NCI-H2171 (cell line): ENCODE data around the gene MC2R.

Source experiments
- DNase-seq: peaks from one replicate; lab custom pipeline; 2025; lab: John Stamatoyannopoulos, UW

Gene MC2R

DNA sequence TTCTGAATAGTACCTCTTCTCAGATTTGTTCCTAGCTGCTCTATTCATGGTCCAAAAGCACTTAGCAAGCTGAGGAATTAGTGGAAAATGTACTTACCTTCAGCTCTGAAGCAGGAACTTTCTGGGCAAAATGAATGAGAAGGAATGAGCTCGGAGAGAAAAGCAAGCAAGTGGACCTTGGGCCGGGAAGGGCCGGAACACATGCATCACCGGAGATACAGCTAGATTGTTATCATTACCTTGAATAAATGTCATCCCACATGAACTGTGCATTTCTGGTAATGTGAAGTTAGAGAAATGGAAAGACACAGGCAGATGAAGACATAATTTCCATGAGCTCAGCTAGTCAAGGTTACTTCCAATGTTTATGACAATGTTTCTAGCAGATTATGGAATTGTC, at the start of gene MC2R:
TSS of gene MC2R (minus strand) at position 146 of the 400 bp plus-strand sequence. CDS start 30,018 bp downstream, outside the sequence.
- no peak for DNase-seq

DNA sequence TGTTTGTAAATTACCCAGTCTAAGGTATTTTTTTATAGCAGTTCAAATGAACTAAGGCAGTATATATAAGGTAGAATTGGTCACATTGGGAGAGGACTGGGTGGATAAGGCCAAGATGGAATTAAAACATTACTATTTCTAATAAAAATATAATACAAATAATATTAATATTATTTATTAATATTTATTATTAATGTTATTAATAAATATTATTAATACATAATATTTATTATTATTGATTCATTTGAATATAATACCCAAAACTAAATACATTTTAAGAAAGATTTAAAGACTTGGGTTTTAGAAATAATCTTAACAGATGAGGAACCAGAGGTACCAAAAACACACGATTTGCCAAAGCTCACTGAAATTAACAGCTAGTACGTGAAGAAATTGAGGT, 30.5 kb upstream of the MC2R start:
- DNase-seq: no peak

DNA sequence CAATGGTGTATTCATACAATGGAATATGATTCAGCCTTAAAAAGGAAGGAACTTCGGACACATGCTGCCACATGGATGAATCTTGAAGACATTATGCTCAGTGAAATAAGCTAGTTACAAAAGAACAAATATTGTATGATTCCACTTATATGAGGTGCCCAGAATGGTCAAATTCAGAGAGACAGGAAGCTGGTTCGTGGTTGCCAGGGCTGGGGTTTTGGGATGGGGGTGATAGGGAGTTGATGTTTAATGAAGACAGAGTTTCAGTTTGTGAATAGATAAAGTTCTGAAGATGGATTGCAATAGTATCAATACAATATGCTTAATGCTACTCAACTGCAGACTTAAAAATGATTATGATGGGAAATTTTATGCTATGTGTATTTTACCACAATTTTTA, 28.0 kb upstream of the MC2R start:
- DNase-seq: no peak

DNA sequence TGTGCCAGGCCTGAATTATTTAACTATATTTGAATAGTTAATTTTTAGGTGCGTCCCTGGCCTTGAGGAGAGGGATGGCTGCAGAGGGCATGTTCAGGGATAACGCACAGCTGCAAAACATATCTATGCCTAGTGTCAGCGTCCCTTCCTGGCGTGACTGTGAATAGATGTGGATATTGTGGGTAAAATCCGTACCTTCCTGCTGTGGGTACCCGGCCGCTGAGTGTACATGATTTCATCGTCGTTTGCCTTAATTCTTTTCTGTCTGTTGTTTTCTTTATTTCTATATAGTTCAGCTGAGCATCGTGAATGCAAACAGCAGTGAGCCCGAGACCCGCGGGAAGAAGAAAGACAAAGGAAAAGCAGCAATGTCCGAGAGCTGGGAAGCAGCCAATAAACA, 25.0 kb upstream of the MC2R start:
- no peak for DNase-seq

DNA sequence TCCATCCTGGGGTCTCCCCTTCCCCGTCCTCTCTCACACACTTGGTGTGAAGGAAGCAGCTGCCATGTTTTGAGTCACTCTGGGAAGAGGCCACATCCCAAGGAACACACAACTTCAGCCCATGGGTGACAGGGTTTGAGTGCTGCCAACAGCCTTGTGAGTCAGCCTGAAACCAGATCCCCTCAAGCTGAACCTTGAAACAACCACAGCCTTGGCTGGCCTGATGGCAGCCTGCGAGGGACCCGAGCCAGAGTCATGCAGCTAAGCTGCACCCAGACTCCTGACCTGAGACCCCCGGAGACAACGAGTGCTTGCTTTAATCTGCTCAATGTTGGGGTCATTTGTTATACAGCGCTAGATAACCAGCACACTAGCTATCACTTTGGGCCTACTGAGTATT, 19.3 kb upstream of the MC2R start:
- no peak for DNase-seq

DNA sequence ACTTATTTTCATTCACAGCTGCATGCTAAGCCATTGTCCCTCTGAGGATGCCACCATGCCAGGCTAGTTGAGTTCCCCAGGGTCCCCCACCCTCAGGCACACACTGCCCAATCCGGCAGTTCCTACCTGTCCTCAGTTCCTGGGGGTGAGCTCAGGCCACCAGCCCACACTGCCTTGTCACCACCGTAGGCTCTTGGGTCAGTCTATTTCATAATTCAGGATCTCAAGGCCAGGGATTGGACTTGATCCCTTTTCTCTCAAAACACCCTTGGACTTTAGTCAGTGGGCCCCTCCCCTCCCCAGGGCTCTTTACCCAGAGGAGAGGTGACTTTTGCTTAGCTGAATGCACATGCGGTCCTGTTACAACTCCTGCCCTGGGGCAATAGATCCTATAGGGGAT, 18.7 kb upstream of the MC2R start:
- no peak for DNase-seq

DNA sequence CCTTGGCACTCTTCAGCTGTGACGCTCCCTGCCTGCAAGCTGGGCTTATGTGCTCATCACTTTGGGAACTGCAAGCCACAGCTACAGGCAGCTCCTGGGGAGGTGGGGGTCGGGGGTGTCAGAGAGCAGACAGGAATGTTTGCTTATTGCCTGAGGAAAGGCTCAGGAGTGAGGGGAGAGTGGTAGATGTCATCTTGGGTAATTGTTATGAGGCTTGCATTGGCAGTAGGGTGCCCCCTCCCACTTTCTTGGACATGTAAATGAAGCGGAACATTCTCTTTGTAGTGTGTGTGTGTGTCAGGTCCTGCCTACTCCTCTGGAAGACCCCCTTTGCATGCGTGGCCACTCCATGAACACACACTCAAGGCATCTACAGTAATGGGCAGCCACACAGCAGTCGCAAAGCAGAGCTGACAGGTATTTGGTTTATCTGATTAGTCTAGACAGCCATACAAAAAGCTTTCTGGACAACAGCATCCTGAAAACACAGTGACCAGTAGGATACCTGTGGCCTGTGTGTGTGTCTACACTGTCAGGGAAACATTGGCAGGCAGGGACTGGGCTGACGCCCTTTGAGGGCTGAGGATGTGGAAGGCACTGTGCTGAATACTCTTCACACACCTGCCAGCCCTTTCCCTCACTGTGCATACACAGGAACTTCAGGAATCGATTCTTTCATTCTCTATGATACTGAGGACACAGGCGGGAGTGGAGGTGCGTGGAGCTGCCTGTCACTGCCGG, 17.1 kb upstream of the MC2R start:
- no peak for DNase-seq

DNA sequence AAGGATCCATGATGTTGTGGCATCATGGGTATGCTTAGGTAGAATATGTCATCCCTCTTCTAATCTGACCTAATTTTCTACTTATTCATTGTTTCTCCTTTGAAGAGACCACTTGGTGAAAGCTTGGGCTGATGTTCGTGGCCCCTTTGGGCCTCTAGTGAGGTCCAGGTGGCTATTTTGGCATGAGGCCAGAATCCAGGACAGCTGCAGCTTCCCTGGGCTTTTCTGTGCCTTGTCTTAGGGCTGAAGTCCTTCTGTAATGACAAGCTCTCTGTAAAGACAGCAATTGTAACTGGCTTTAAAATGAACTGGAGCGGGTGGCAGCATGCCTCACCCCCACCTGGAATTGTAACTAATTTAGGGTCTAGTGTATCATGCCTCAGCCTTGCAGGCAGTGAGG, 15.6 kb upstream of the MC2R start:
- DNase-seq: no peak

DNA sequence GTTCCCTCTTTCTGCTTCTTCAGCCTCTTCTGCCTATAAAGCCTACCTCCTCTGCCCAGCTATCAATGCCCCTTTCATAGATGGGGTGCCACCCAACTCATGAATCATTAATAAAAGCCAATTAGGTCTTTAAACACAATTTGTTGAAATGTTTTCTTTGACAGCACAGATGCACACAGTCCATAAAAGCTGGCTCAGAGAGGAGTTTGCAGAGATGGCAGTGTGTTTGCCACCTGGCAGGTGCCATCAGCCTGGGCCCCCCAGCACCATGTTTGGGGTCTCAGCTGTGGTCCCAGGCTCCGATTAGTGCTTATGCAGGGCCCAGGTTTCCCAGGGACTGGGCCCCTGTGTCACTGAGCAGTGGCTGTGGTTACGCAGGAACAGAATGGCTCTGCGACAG, 7.9 kb upstream of the MC2R start:
- no peak for DNase-seq

DNA sequence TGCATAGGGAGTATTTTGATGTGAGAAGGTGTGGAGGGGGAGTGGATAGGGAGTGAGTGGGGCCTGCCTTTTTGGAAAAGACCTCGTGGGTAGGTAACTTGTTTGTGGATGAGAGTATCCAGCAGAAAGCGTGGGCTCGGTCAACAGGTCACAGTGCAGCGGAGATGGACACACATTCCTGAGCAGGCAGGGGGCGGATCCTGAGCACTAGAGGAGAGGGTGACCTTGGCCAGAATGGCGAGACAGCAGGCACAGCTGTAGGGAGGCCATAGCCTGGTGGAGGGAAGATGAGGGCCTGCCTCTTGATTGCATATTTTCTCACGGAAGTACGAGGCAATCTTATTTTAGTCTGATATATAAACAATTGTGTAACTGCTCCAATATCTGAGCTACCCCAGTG, 3.6 kb upstream of the MC2R start:
- no peak for DNase-seq

DNA sequence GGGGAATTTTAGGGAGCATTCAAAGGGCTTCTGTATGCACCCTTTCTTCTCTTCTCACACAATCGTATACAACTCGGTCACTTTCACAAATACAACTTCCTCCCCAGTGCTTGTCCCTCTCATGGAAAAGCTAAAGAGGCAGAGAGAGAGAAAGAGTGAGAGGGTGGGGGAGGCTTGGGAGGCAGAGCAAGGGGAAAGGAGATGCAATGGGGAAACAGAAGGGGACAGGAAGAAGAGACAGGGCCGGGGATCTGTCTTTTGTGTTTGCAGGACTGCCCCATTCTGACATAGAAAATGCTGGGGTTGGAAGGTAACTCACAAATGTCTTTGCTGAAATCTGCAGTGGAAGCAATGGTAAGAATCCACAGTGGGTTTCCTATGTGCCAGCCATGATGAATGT, 2.1 kb upstream of the MC2R start:
- no peak for DNase-seq

DNA sequence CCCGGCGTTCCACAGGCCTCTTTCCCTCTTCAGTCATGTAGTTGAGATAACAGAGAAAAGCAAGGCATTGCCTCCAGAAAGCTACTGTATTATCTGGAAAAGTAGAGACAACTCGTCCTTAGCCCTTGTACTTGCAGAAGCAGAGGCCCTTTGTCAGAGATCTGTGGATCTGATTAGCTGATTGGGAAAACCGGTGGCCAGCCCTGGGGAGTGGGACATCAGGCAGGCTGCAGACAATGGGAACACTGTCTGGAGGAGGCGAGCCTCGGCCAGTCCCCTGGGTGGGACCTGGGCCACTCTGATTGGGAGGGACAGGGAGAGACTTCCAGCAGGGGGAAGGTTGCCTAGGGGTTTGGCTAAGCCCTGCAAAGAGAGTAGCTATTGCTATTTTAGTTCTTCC, 1.2 kb upstream of the MC2R start:
- DNase-seq: no peak

DNA sequence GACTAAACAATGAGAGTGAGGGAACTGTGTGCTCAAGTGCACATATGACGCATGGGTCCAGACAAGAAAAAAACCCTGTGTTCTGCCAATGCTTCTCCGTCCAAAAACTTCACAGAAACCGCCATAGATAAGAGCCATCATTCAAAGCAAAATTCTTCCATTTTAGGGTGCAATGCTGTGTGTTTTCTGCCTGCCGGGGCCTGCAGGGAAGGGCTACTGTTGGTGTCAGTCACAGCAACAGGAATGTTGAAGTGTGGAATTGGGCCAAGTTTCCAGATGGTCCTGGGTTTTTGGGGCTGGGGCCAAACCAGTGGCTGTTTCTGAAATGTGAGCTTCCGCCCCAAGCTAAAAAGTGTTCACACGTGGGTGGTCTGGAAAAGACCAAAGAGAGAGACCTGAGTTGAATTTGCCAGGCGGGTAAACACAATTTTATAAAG, 677 bp upstream of the MC2R start:
- DNase-seq: peak; percentile 50

DNA sequence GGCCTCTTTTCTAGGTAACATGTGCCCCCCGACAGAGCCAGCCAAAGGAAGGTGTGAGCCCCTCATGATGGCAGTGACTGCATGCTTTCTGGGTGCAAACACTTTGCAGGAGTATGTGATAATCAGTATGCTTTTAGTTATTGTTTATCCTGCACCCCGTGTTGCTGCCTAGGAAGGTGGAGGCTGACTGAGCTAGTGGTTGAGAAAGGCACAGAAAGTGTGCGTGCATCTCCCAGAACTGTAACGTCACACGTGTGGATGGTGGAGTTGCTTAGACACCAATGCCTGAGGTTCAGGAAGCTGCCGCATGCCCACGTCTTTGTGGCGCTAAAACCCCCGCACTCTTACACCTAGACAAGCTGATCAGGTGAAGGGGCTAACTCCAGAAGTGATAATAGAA, 580 bp downstream of the MC2R start:
- no peak for DNase-seq

DNA sequence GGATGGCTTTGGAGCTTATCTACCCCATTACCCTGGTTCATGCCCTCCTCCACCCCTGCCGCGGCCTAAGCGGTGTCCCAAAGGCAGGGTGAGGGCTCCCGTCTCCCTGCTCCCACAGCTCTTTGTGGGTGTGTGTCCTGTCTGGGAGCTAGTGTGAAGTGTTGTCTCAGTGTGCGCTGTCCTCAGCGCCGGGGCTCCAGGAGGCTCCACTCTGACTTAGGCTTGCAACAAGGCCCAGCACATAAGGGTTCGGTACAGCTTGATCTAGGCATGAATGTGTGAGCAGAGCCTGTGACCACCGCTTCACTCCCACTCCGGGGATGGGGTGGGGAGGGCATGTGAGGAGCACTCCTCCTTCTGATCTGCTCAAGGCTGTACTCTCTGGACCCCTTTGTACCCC, 1.2 kb downstream of the MC2R start:
- no peak for DNase-seq

DNA sequence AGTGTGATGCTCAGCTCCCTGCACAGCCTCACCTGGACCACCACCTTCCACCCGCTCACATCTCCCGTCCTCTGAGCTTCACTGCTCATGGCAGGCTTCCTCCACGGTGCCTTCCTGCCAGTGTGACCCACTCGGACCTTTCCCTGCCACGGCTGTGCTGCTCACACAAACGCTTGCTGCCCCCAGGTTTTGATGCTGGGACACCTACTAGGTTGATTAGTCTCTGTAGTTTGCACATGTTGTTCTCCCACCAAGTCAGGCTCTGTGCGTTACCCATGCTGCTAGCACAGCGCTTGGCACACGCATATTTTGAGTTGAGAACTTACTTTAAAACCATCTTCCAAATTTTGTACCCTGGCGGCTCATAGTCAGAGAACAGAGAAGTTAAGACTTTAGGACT, 2.1 kb downstream of the MC2R start:
- no peak for DNase-seq

DNA sequence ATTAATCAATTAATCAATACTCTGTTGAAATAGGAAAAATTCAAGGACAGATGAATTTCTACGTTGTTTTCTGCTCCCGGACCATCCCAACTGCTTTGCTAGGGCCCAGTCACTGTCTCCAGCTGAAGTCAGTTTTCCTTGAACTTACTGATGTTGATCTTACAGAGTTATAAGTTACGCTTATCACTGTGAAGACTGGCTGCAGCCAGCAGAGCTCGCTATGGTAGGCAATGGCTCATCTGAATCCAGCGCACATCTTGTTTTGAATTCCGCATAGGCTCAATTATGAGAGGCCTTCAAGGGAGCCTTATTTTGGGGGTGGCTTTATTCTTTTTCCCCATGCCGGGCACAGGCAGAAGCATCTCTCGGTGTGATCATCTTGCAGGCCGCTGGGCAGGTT, 2.7 kb downstream of the MC2R start:
- no peak for DNase-seq

DNA sequence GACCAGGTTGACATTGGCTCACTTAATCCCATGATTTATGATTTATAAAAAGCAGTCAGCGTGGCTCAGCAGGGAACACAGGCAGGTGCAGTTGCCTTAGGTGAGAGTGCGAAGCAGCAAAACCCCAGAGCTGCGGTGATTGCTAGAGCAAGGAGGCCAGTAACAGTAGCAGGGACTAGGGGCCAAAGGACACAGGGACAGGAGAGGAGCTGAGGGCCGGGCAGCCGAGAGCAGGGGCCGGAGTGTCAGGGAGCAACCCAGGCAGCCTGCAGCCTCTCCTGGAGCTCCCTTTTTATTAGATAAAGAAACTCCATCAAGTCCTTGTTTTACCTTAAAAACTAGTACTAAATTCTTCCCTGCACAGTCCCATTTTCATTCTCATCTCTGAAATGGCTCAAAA, 4.3 kb downstream of the MC2R start:
- DNase-seq: no peak

DNA sequence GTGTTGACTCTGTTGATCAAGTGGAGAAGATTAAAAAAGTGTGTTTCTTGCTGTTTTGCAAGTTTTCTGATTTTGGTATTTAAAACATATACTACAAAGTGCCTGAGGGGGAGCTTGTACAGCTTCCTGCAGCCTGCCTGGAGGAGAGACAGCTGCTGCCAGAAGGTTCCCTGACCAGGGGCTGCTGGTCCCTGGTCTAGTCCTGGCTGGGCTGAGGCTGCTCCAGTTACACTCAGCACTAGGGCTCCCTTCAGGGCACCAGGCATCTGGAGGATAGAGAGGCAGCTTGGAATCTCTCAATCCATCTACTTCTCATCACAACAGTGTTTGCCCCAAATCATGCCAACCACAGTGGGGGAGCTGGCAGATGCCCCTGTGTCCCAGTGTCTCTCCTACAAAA, 4.8 kb downstream of the MC2R start:
- no peak for DNase-seq

DNA sequence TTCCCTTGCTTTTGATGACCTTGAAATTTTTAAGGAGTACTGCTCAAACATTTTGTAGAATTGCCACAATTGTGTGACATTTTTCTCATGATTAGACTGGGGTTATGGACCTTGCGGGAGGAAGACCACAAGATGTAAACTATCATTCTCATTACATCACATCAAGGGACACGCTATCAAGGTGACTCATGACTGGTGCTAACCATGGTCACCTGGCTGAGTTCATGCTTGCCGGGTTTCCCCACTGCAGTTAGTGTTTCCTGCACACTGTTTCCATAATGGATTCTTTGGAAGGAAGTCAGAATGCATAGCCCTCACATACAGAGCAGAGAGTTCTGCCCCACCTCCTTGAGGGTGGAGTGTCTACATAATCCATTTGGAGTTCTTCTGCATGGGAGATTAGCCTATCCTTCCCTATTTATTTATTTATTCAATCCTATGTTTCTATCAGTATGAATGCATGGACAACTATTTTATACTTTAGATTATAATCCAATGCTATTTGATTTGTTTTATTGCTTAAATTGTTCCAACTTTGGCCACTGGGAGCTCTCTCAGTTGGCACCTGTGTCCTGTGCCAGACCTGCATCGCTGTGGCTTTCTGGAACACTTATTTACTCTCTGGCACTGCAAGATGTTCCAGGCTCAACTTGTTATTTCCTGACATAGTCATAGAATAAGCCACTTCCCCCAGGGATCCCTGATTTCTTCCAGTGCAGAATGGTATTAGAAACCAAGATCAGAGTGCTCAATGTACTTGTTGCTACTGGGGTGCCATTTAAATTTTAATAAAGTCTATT, 6.0 kb downstream of the MC2R start:
- DNase-seq: no peak

DNA sequence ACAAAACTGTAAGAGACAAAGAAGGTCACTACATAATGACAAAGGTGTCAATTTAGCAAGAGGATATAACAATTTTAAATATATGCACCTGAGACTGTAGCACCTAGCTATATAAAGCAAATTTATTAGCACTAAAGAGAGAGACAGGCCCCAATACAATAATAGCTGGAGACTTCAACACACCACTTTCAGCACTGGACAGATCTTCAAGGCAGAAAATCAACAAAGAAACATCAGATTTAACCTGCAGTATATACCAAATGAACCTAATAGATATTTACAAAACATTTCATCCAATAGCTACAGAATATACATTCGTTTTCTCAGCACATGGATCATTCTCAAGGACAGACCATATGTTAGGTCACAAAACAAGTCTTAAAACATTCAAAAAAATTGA, 14.7 kb downstream of the MC2R start:
- no peak for DNase-seq

DNA sequence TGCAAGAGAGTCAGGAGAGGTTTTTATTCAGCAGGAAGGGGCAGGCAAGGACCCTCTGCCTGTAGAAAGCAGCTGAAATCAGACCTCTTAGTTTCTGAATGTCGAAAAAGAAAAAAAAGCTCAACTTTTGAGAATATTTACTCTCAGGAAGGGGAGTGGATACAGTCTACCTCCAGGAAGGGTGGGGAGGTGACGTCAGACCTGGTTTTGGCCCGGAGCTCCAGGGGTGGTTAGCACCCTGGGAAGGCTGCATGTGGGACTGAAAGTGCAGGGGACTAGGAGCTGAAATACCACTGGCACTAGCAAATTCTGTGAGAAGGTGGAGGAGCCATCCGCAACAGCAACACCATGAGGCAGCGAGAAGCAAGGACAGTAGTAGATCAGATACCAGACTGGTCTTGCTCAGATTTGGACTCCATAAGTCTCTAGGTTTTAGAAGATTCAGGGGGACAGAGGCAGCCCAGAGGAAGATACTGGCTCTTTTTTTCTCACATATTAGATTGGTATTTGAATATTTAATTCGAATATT, 19.8 kb downstream of the MC2R start:
- no peak for DNase-seq

DNA sequence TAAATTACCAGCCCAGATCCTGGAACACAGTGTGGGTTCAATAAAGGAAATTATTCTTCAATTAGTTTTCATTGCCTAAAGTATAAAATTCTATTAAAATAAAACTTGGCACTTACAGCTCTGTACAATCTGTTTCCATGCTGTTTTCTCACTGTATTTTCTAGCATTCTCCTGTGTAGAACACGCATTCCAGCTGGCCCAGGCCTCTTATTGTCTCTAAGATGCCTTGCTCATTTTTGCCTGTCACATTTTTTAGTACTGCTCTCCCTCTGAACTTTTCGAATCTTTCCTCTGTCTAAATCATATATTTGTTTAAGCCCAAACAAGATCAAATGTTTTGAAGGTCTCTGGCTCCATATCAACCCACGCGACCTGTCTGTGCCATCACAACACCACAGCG, 20.8 kb downstream of the MC2R start:
- no peak for DNase-seq

DNA sequence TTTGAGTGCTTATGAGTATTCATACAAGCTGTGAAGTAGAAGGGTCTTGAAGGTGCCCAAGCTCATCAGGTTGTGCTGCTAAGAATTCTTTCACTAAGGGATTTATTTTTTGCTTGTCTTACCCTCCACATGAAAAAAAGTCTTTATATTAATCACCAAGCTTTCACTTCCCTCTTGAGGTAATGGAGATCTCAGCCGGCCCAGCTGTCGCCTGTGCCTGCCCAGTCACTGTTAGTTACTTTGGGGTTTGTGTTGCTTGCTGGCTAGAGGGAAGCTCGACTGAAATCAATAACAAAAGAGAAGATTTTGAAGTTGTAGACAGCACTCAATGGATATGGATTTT, 21.9 kb downstream of the MC2R start:
- no peak for DNase-seq
